NCI-H82 (cell line): ENCODE data around the gene CSTPP1.
A peak's percentile ranks its signal among the peaks of the same experiment; 100 is the strongest.

Experiments used
- DNase-seq: peaks from one replicate; lab custom pipeline; 2025; lab: John Stamatoyannopoulos, UW

CSTPP1 gene

DNA sequence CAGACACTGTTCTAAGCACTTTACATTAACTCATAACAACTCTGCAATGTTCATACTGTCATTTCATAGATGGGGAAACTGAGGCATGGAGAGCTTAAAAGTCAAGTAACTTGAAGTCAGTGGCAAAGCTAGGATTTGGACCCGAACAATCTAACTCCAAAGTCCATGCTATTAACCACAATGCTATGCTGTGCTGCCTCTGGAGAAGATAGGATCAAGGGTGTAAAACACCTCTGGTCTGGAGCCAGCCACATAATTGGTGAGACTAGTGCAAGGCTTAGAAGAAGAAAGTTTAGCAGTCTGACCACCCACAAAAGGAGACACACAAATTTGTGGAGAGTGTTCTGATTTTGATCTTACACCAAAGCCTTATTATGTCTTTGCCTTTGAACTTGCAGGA is 196.4 kb downstream of the CSTPP1 start:
- DNase-seq, result no peak

DNA sequence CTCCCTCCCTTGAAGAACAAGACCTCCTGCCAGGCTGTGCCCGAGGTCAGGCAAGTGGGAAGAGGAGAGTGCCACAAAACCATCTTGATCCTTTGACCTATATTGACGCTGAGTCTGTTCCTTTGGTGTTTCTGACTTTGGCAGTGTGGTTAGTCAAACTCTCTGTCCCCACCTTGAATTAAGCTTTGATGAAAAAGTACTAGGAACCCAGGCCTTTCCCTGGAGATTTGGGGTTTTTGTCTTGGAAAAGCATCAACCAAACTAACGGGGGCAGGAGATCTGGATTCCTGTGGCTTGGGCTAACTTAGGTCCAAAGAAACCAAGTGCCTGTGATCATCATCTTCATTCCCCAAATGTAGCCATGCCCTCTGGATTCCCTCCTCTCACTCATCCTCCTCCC is 199.8 kb downstream of the CSTPP1 start:
- DNase-seq, result no peak

DNA sequence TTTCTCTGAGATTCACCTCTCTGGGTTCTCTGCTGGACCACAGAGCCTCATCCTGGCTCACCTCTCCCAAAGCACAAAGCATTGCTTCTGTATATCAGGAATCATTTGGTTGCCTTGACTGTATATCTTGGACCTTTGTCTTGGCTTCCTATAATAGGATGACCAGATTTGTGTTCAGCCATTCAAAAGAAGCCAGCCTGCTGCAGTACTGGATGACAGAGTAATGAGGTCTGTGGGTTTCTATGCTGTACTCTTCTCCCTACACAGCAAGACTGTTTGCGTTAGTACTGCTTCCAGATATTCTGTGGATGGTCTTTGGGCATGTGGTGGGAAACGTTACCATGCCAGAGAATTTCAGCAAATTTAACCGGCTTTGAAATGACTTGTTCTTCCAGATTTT is 200.4 kb downstream of the CSTPP1 start:
- DNase-seq, result no peak

GRCh38 chr11:47137476-47137875 is 200.9 kb downstream of the CSTPP1 start:
- no peak for DNase-seq

GRCh38 chr11:47139878-47140277 is 203.3 kb downstream of the CSTPP1 start:
- DNase-seq, result no peak

DNA sequence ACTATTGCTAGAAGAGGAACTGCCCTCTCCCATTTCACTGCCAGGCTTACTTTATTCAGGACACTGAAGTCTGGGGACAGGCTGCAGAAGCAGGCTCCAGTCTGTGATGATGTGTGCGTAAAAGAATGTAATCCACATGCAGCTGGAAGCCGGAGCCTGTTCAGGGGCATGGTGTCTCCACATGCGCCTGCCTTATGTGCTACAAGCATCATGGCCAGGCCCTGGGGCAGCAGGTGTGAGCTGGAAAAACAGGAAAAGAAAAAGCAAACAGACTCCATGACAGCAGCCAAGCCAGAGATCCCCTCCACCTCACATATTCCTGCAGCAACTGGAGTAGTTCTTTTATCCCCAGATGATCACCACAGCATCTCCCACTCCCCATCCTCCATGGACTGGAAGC is 206.8 kb downstream of the CSTPP1 start:
- no peak for DNase-seq

DNA sequence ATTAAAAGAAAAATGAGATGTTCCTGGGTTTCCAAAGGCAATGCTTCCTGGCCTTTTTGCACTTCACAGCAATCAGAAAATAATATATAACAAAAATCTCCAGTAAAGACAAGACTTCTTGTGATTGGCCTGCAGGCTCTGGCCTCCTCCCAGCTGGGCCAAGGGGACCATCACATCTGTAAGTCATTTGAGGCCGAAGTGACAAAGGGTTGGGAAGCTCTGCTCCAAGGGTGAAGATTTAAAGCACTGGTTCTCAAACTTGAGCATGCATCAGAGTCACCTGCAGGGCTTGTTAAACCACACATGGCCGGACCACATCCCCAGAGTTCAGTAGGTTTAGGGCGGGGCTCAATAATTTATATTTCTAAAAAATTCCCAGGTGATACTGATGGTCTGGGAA is 208.0 kb downstream of the CSTPP1 start:
- DNase-seq, result no peak

GRCh38 chr11:47147250-47147649 is 210.7 kb downstream of the CSTPP1 start:
- no peak for DNase-seq

DNA sequence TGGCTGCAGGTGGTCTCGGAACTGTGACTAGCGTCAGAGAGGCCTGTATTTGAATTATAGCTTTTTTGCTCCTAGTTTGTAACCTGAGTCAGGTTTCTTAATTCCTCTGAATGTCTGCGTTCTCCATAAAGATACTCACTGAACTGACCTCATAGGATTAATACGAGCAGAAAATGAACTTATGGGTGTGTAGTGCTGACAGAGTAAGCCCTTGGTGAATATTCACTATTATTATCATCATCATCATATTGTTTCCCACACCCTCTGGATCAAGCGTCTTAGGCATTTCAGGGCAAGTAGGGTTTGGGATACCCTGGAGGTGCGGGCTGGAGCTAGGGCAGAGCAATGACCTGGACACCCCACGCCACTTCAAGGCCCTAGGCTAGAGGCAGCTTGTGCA is 211.1 kb downstream of the CSTPP1 start:
- DNase-seq, result no peak

- no peak for DNase-seq
These were observed 211.7 kb downstream of the CSTPP1 start for GRCh38 chr11:47148270-47148669.

- DNase-seq, result no peak
These were observed 212.5 kb downstream of the CSTPP1 start for GRCh38 chr11:47148903-47149531.

- DNase-seq, result no peak
These were observed 213.2 kb downstream of the CSTPP1 start for GRCh38 chr11:47149782-47150181.

- DNase-seq, result no peak
These were observed 215.8 kb downstream of the CSTPP1 start for GRCh38 chr11:47152126-47152952.

DNA sequence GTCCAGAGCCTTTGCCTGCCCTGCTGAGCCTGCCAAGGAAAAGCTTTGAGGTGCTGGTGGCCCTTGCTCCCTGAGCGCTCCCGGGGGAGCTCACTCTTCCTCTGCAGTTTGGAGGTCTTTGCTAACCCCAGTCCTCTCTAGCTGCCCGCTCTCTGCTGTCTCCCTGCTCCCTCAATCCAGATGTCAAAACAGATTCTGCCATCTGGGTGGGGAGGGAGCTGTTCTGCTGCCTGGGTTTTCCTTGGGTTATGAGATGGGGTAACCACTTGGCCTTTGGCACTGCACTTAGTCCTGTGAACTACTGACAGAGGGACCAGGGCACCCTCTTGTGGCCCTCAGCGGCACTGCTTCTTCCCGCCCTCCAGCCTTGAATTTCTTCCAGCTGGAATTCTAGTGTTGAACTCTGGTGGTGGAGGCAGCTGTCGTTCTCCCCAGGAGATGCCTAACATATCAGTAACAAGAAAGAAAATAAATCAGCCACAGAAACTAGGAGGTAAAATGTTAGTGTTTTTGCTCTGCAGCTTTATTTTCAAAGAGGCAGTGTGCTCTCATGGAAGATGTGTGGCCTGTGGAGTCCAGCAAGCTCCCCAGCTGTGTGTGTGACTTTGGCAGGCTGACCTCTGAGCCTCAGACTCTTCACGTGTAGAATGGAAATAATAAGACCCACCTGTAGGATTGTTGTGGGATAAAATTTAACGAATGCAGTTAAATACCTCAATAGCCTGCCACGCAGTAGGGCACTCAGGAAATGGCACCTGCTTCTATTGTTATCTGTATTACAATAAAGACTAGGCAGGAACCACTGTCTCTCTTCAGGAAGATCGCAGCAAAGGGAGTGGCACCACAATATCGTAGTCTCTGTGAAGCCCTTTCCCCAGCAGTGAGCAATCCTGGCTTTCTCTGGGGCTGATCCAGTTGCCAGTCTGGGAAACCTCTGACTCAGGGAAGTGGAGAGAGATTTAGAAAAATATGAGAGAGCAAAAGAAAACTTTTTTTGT is 216.7 kb downstream of the CSTPP1 start:
- DNase-seq, result peak; percentile 90

DNA sequence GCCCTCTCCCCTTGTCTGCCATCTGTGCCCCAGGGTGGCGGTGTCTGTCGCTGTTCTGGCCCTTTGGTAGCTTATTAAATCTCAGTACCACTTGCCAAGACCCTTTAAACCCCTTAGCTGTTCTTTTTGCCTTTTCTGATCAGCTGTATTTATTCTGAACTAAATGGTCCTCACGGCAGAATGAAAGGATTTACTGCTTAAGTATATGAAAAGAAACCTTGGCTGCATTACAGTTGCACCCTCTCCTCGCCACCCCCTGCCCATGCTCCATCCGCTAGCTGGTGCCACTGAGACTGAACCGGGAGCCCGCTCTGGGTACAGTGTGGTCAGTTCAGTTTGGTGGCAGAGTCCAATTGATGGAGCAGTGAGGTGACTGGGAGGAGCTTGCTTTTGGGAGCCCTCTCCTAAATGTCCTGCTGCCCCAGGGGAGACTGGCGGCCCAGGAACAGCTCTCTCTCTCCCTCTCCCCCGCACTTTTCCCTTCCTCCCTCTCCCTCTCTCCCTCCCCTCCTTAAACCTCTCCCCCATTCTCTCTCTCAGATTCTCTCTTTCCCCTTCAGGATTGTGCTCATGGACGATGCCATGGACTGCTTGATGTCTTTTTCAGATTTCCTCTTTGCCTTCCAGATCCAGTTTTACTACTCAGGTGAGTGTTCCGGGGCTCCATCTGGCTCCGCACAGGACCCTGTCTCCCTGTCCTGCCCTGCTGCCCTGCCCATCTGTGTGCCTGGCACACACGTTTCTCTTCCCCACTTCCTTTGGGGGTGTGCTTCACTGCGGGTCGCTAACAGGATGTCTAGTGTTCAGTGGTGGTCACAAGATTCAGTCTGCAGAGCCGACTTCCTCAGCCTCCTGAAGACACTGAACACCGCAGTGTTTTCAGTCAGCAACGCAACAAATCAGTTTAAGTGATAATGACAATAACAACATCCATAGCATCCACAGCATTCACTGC is 218.3 kb downstream of the CSTPP1 start:
- no peak for DNase-seq

- no peak for DNase-seq
These were observed 219.3 kb downstream of the CSTPP1 start for GRCh38 chr11:47155879-47156278.

GRCh38 chr11:47156333-47156732 is 219.8 kb downstream of the CSTPP1 start:
- DNase-seq, result no peak

DNA sequence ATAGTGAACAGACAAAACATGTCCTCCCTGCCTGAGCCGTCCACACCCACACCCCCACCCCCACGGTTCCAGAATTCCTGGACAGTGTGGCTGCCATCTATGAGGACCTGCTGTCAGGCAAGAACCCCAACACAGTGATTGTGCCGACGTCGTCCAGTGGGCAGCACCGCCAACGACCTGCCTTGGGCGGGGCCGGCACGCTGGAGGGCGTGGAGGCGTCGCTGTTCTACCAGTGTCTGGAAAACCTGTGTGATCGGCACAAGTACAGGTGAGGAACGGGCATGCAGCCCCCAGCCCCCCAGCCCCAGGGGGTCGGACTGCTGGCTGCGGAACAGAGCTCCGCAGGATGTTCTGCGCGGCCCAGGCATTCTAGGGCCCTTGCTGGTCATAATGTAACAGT is 220.4 kb downstream of the CSTPP1 start:
- DNase-seq, result no peak

DNA sequence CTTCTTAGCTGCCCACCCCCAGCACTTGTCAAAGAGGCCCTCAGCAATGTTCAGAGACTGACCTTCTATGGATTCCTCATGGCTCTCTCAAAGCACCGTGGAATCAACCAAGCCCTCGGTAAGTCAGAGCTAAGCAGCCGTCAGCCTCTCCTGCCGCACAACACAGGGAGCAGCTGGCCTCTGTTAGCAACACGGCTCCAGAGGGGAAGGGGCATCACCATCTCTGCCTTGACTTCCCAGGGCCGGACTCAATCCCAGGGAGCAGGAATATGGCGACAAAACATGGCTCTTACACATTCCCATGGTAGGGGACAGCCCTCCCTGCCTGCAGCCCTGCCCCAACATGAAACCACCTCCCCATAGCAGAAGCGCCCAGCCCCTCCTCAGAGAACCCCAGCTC is 221.2 kb downstream of the CSTPP1 start:
- no peak for DNase-seq

- DNase-seq, result no peak
These were observed 221.7 kb downstream of the CSTPP1 start for GRCh38 chr11:47158242-47158641.

DNA sequence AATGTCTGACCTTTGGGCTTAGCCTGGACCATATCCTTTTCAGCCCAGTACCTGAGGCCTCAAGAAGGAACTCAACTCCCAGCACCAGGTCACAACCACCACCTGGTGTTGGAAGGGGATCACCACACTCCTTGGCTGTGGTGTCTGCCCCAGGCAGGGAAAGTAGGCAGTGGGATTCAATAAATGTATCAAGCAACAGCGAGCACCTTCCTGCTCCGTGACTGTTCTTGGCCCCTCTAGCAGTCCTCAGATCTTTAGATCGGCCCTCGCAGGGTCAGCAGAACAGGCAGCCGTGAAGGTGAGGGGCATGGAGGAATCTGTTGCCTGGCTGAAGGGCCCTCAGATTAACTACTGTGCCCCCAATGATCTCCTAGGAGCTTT is 224.2 kb downstream of the CSTPP1 start:
- no peak for DNase-seq
